SJSA1 (cell line): ENCODE measurements around the gene NAB2. TPM values are rescaled to one million over a fixed set of nuclear protein-coding genes. Genes with fewer than 3 reads are reported as not detected.

Experiments used
- DNase-seq, 2 experiments: peaks; one replicate each; pipeline ENCODE4 v3.0.0-alpha.2; 2015 to 2020; ENCODE audit warnings: low spot score in 2 of 2, low read depth in 1 of 2
- H3K27ac ChIP-seq: fragments of 250-450 bp; sonication (Bioruptor Pico); 2 replicates; pipeline ENCODE4 v1.5.1; 2020; ENCODE audit warnings: mild to moderate bottlenecking, moderate library complexity
- H3K27me3 ChIP-seq: fragments of 250-450 bp; sonication (Bioruptor Pico); replicated peaks from 2 replicates; pipeline ENCODE4 v1.5.1; 2020; ENCODE audit warnings: mild to moderate bottlenecking, moderate library complexity
- H3K36me3 ChIP-seq: fragments of 250-450 bp; sonication (Bioruptor Pico); 2 replicates; pipeline ENCODE4 v1.5.1; 2020; ENCODE audit warnings: mild to moderate bottlenecking
- H3K4me1 ChIP-seq: fragments of 250-450 bp; sonication (Bioruptor Pico); replicated peaks from 2 replicates; pipeline ENCODE4 v1.6.1; 2021; ENCODE audit warnings: mild to moderate bottlenecking
- H3K4me3 ChIP-seq: fragments of 250-450 bp; sonication (Bioruptor Pico); 2 replicates; pipeline ENCODE4 v1.5.1; 2020; ENCODE audit warnings: mild to moderate bottlenecking
- H3K9me3 ChIP-seq: fragments of 250-450 bp; sonication (Bioruptor Pico); replicated peaks from 2 replicates; pipeline ENCODE4 v1.5.1; 2020; ENCODE audit warnings: mild to moderate bottlenecking
- total RNA-seq: library from RNA; depleted of rRNA; stranded (reverse); fragments of >200 nt; shearing (Covaris generic); gene quantifications from 2 replicates; pipeline ENCODE4 v1.2.3, GENCODE V29; 2014; rRNA removed

NAB2 gene
- total RNA-seq, 1 experiment from 2014 or later, result 21.6 TPM

DNA sequence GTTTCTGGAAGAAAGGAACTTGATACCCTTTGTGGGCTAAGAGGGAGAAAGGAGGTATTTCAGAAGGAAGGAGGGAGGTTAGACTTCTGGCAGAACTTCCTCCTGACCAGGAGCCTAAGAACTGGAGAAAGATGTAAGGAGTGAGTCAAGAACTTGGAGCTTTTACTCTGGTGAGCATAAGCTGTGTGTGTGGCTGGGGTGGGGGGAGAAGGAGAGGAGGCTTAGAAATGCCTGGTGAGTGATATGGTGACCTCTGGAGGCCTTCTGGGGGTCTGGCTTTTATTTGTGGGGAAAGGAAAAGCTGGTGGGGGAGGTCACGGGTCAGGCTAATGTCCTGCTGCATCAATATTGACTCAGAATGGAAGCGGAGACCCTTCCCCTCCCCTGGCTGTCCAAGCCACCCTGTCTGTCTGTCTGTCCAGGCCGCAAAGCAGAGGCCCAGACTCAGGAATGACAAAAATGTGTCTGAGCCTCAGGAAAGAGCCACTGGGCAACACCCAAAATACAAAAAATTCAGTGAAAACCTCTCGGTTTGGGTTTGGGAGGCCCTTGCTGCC is 44.2 kb downstream of the NAB2 start:
- Histone ChIP-seq H3K36me3 (peaks cover 40% of the 10 kb centered on the region), H3K9me3 (no peaks in the 10 kb centered on the region), H3K4me3 (no peak overlapping the region), H3K27ac (peak overlapping the region; percentile 72), H3K4me1 (peaks cover 70% of the 10 kb centered on the region), H3K27me3 (no peaks in the 10 kb centered on the region)
- DNase-seq, result peak; percentile 81 to 84

DNA sequence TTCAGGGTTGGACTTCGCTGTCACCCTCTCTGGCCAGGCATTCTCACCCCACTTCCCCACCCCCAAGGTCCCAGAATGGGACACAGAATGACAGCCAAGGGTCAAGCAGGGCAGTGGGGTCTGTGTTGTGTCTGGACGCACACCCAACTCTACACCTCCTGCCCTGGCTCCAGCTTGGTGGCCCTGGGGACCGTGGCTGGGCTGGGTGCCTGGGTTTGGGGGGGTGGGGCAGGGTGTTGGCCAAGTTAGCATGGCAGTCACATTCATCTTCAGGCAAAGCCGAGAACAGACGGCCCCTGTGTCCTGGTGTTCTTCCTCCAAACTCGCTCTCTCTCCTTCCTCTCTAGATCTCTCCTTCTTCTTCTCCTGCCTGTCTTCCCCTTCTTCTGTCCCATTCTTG is 45.0 kb downstream of the NAB2 start:
- Histone ChIP-seq H3K4me1 (peaks cover 70% of the 10 kb centered on the region), H3K36me3 (peaks cover 44% of the 10 kb centered on the region), H3K27me3 (no peaks in the 10 kb centered on the region), H3K9me3 (no peaks in the 10 kb centered on the region), H3K27ac (peak overlapping the region; percentile 57), H3K4me3 (no peak overlapping the region)
- no peak for DNase-seq

DNA sequence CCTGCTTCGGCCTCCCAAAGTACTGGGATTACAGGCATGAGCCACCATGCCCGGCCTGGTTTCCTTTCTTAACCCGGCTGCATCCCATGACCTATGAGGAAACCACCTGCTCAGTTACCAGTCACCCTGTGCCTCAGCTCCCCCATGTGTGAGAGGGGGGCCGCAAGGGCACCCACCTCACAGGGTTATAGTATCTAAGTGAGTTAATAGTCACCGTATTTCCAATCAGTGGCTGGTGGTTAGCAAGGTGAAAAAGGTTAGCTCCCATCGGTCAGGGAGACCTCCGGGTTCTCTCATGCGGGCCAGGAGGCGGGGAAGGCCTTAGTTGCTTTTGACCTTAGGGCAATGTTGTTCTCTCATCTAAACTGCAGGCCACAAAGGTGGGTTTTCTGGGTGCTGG is 46.0 kb downstream of the NAB2 start:
- peak overlapping the region; percentile 4 for H3K27ac ChIP-seq
- DNase-seq, result no peak
- no peak overlapping the region for H3K4me3 ChIP-seq
- peaks cover 68% of the 10 kb centered on the region for H3K4me1 ChIP-seq
- no peaks in the 10 kb centered on the region for H3K27me3 ChIP-seq
- H3K36me3 ChIP-seq, result peaks cover 54% of the 10 kb centered on the region
- H3K9me3 ChIP-seq, result no peaks in the 10 kb centered on the region

DNA sequence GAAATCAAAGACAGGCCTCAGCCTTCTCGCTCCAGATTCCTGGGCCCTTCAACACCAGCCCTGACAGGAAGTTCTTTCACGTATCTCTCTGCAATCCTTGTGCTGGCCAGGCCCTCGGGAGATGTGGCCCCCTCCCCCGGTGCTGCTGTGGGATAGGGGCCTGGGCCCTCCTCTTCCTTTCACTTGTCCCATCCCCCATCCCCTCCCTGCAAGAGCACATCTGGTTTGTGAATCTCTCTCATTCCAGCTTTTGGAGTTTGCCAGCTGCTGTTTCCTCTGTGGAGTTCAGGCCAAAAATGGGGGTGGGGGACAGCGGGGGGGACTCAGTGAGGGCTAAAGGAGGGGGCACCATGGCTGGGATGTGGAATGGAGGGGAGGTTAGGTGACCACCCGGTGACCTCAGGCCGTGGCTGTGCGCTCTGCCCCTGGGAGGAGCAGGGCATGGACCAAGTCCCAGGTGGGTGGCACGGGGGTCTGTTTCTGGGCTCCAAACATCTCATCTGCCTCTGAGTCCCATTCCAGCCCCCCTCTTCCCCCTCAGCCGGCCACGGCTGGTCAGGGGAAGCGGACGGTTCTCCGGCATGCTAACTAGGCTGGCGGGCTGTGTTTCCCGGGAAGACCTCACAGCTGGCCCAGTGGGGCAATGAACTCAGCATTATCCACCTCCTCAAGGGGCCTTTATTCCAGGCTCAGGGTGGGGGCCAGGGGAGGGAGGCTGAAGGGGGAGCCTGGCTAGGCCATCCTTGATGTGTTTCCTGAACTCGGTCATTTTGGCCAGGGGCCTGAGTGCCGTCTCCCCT is 46.8 kb downstream of the NAB2 start:
- H3K27ac ChIP-seq, result peak overlapping the region; percentile 4
- no peak overlapping the region for H3K4me3 ChIP-seq
- peaks cover 59% of the 10 kb centered on the region for H3K36me3 ChIP-seq
- H3K4me1 ChIP-seq, result peaks cover 66% of the 10 kb centered on the region
- no peaks in the 10 kb centered on the region for H3K27me3 ChIP-seq
- DNase-seq, result no peak
- H3K9me3 ChIP-seq, result no peaks in the 10 kb centered on the region

- no peak for DNase-seq
- no peak overlapping the region for H3K27ac ChIP-seq
Measured at GRCh38 chr12:57138526-57139272, 49.8 kb downstream of the NAB2 start.

DNA sequence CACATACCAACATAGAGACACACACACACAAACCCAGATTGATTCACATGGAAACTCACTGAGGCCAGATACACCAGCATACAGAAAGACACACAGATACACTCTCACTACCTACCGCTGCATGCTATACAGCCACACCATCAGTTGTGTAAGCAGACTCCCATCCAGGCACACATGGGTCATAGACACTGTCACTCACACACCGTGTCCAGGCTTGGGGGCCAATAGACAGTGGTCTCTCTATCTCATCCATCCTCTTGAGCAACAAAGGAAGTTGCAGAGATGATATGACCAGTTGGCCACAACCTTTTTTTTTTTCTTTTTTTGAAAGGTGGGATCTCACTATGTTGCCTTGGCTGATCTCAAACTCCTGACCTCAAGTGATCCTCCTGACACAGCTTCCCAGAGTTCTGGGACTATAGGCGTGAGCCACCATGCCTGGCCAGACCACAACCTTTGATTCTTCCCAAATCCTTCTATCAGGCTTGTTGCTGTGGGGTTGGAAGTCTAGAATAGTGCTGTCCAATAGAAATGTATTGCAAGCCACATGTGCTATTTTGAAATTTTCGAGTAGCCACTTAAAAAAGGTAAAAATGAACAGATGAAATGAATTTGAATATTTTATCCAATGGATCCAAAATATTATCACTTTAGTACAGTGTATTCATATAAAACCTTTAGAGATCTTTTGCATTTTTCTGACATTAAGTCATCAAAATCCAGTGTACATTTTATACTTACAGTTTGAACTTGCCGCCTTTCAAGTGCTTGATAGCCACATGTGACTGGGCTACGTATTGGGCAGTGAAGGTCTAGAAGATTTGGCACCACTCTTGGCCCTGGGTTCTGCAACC is 51.1 kb downstream of the NAB2 start:
- Histone ChIP-seq H3K36me3 (peaks cover 80% of the 10 kb centered on the region), H3K9me3 (no peaks in the 10 kb centered on the region), H3K4me3 (no peak overlapping the region), H3K27me3 (no peaks in the 10 kb centered on the region), H3K4me1 (peaks cover 24% of the 10 kb centered on the region), H3K27ac (no peak overlapping the region)
- DNase-seq, result no peak

More at GRCh38 chr12:57138526-57139272, 49.8 kb downstream of the NAB2 start:
- peaks cover 37% of the 10 kb centered on the region for H3K4me1 ChIP-seq
- peaks cover 74% of the 10 kb centered on the region for H3K36me3 ChIP-seq
- H3K4me3 ChIP-seq, result no peak overlapping the region
- H3K9me3 ChIP-seq, result no peaks in the 10 kb centered on the region
- H3K27me3 ChIP-seq, result no peaks in the 10 kb centered on the region

GRCh38 chr12:57141249-57141648 is 52.3 kb downstream of the NAB2 start:
- H3K27ac ChIP-seq, result no peak overlapping the region
- H3K4me1 ChIP-seq, result peaks cover 12% of the 10 kb centered on the region
- H3K27me3 ChIP-seq, result no peaks in the 10 kb centered on the region
- peaks cover 80% of the 10 kb centered on the region for H3K36me3 ChIP-seq
- no peaks in the 10 kb centered on the region for H3K9me3 ChIP-seq
- DNase-seq, result no peak
- no peak overlapping the region for H3K4me3 ChIP-seq

GRCh38 chr12:57142121-57142520 is 53.2 kb downstream of the NAB2 start:
- no peaks in the 10 kb centered on the region for H3K27me3 ChIP-seq
- no peak overlapping the region for H3K27ac ChIP-seq
- H3K36me3 ChIP-seq, result peaks cover 82% of the 10 kb centered on the region
- no peak overlapping the region for H3K4me3 ChIP-seq
- H3K9me3 ChIP-seq, result no peaks in the 10 kb centered on the region
- H3K4me1 ChIP-seq, result peaks cover 11% of the 10 kb centered on the region; the same call in 1 of the 2 replicates
- no peak for DNase-seq

GRCh38 chr12:57142727-57143126 is 53.8 kb downstream of the NAB2 start:
- no peaks in the 10 kb centered on the region for H3K27me3 ChIP-seq
- no peaks in the 10 kb centered on the region for H3K9me3 ChIP-seq
- H3K27ac ChIP-seq, result no peak overlapping the region
- DNase-seq, result no peak
- H3K4me3 ChIP-seq, result no peak overlapping the region
- peaks cover 88% of the 10 kb centered on the region for H3K36me3 ChIP-seq
- H3K4me1 ChIP-seq, result peaks cover 17% of the 10 kb centered on the region

- Histone ChIP-seq H3K27ac (no peak overlapping the region), H3K4me3 (no peak overlapping the region), H3K36me3 (peaks cover 91% of the 10 kb centered on the region)
Measured at GRCh38 chr12:57143454-57143853, 54.5 kb downstream of the NAB2 start.

More at GRCh38 chr12:57143454-57143853, 54.5 kb downstream of the NAB2 start:
- Histone ChIP-seq H3K9me3 (no peaks in the 10 kb centered on the region), H3K4me1 (peaks cover 23% of the 10 kb centered on the region), H3K27me3 (no peaks in the 10 kb centered on the region)
- DNase-seq, result no peak

Other genes starting within 250 kb of the NAB2 start
- not detected in 2 replicates for gene SDR9C7, start 154.7 kb upstream of the NAB2 start, total RNA-seq
- 0.05 TPM in 1 of 2 replicates, not detected in the other for gene RDH16, start 131.5 kb upstream of the NAB2 start, total RNA-seq
- gene ZBTB39, start 82.6 kb upstream of the NAB2 start, total RNA-seq, result 4.5 and 4.7 TPM in 2 replicates
- gene TAC3, start 72.6 kb upstream of the NAB2 start, total RNA-seq, result not detected in 2 replicates
- not detected in 2 replicates for gene MYO1A, start 39.0 kb upstream of the NAB2 start, total RNA-seq
- gene NEMP1, start 10.3 kb upstream of the NAB2 start, total RNA-seq, result 31.5 and 40.3 TPM in 2 replicates
- gene STAT6, start 22.2 kb downstream of the NAB2 start, total RNA-seq, result 29.9 and 34.0 TPM in 2 replicates
- gene LRP1, start 39.4 kb downstream of the NAB2 start, total RNA-seq, result 21.2 and 33.3 TPM in 2 replicates
- gene LRP1-AS, start 58.5 kb downstream of the NAB2 start, total RNA-seq, result not detected in 2 replicates
- 0.13 TPM in 1 of 2 replicates, not detected in the other for gene NXPH4, start 127.7 kb downstream of the NAB2 start, total RNA-seq
- gene SHMT2, start 140.6 kb downstream of the NAB2 start, total RNA-seq, result 94.1 and 130 TPM in 2 replicates
- 0.68 TPM in 1 of 2 replicates, not detected in the other for gene STAC3, start 162.1 kb downstream of the NAB2 start, total RNA-seq